ENCODE measurements around the gene GALNT1.

Gene GALNT1

DNA sequence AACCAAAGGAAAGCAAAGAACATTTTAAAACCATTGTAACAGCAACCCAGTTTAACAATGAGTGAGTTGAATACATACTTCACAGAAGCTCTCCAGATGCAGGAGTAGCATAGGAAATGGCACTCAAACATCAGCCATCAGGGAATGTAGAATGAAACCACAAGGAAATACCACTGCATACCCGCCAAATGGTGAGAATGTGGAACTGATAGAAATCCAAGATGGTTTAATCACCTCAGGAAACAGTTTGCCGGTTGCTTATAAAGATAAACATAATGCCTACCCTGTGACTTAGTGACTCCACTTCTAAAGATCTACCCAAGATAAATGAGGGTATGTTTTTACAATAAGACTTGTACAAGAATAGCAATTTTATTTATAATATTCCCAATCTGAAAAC, 132.0 kb downstream of the GALNT1 start:
- Mint-ChIP-seq H3K9me3 (peaks cover 3% of the 10 kb centered on the region), H3K27ac (no peak overlapping the region), H3K27me3 (ENCODE audit: low read depth) (no peaks in the 10 kb centered on the region), H3K4me3 (no peak overlapping the region), H3K4me1 (ENCODE audit: low read depth) (no peaks in the 10 kb centered on the region), H3K36me3 (ENCODE audit: low read depth) (peaks cover 17% of the 10 kb centered on the region)
- no peak for DNase-seq (ENCODE audit: low spot score)

- H3K9me3 Mint-ChIP-seq, result peaks cover 3% of the 10 kb centered on the region
- H3K27me3 Mint-ChIP-seq (ENCODE audit: low read depth), result no peaks in the 10 kb centered on the region
- peaks cover 17% of the 10 kb centered on the region for H3K36me3 Mint-ChIP-seq (ENCODE audit: low read depth)
- no peak overlapping the region for H3K4me3 Mint-ChIP-seq
- no peaks in the 10 kb centered on the region for H3K4me1 Mint-ChIP-seq (ENCODE audit: low read depth)
- no peak overlapping the region for H3K27ac Mint-ChIP-seq
- no peak for DNase-seq (ENCODE audit: low spot score)
These were observed 133.0 kb downstream of the GALNT1 start for GRCh38 chr18:35714539-35714938.

GRCh38 chr18:35715139-35715538, 133.6 kb downstream of the GALNT1 start:
- H3K36me3 Mint-ChIP-seq (ENCODE audit: low read depth), result peaks cover 14% of the 10 kb centered on the region
- no peaks in the 10 kb centered on the region for H3K4me1 Mint-ChIP-seq (ENCODE audit: low read depth)
- H3K4me3 Mint-ChIP-seq, result no peak overlapping the region
- H3K9me3 Mint-ChIP-seq, result peaks cover 3% of the 10 kb centered on the region
- H3K27ac Mint-ChIP-seq, result no peak overlapping the region
- no peaks in the 10 kb centered on the region for H3K27me3 Mint-ChIP-seq (ENCODE audit: low read depth)
- no peak for DNase-seq (ENCODE audit: low spot score)

DNA sequence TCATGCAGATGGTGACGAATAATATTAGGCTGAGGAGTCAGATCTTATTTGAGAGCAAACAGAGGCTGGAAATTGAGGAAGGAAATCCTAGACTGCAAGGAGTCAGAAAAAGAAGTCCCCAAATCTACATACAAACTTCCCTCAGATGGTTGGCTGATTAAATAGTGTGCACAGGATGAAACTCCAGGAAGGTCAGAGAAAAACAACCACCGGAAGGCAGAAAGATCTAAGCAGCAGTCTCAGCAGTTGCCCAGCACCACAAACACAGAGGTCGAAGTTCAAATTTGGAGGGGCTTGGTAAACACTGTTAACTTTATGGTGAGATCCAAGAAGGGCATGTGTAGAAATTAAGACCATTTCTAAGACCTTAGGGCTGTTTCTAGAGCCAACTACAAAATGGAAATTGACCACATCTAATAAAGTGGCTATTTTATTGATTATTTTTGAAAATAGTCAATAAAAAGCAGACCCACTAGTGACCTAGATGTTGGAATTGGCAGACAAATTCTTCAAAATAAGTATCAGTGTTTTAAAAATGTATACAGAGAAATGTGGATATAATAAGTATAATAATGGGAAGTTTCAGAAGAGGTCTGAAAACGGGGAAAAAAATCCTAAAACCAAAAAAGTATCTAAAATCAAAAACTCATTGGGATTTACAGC, 134.8 kb downstream of the GALNT1 start:
- H3K27ac Mint-ChIP-seq, result no peak overlapping the region
- no peak overlapping the region for H3K4me3 Mint-ChIP-seq
- H3K9me3 Mint-ChIP-seq, result peaks cover 3% of the 10 kb centered on the region

DNA sequence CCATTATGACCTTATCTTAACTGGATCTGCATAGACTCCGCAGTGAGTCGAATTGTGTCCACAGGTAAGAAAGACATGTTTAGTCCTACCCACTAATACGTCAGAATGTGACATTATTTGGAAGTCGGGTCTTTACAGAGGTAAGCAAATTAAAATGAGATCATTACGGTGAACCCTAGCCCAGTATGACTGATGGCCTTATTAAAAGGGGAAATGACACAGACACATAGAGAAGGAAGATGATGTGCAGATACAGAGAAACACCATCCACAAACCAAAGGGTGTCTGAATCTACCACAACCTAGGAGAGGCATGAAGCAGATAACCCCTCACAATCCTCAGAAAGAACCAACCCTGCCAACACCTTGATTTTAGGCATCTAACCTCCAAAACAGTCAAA, 135.6 kb downstream of the GALNT1 start:
- H3K4me3 Mint-ChIP-seq, result no peak overlapping the region
- peaks cover 3% of the 10 kb centered on the region for H3K9me3 Mint-ChIP-seq
- no peak for DNase-seq (ENCODE audit: low spot score)
- no peaks in the 10 kb centered on the region for H3K4me1 Mint-ChIP-seq (ENCODE audit: low read depth)
- H3K36me3 Mint-ChIP-seq (ENCODE audit: low read depth), result peaks cover 8% of the 10 kb centered on the region
- no peak overlapping the region for H3K27ac Mint-ChIP-seq
- H3K27me3 Mint-ChIP-seq (ENCODE audit: low read depth), result no peaks in the 10 kb centered on the region

More for the DNA sequence above, 134.8 kb downstream of the GALNT1 start:
- no peaks in the 10 kb centered on the region for H3K27me3 Mint-ChIP-seq (ENCODE audit: low read depth)
- DNase-seq (ENCODE audit: low spot score), result no peak
- H3K4me1 Mint-ChIP-seq (ENCODE audit: low read depth), result no peaks in the 10 kb centered on the region
- peaks cover 11% of the 10 kb centered on the region for H3K36me3 Mint-ChIP-seq (ENCODE audit: low read depth)

DNA sequence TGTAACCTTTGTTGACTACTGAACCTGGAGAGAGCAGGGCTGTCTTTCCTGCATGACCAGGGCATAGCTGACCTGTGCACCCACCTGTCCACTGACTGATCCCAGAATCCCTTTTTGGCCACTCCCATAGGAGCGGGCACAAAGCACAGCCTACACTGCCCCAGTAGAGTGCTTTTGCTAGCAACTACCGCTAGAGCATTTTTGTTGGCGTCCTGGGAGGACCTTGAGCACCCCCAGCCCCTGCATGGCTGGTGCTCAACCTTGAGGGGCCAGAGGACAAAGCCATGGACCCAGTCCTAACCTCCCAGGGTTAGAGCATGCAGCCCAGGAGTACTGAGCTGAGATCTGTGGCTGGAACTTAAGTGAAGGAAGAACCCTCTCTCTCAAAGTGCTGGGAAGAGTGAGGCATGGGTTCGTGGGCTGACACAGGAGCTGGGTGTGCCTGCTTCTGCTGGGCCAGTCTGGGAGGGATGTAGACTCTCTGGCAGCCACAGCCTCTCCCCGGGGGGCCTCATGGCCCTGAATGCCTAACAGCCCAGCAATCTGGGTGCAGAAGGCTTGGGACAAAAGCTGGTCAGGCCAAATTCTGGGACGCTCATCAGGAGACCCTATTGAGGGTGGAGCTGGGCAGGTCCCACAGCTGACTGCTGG, 140.0 kb downstream of the GALNT1 start:
- H3K4me1 Mint-ChIP-seq (ENCODE audit: low read depth), result no peaks in the 10 kb centered on the region
- DNase-seq (ENCODE audit: low spot score), result no peak

DNA sequence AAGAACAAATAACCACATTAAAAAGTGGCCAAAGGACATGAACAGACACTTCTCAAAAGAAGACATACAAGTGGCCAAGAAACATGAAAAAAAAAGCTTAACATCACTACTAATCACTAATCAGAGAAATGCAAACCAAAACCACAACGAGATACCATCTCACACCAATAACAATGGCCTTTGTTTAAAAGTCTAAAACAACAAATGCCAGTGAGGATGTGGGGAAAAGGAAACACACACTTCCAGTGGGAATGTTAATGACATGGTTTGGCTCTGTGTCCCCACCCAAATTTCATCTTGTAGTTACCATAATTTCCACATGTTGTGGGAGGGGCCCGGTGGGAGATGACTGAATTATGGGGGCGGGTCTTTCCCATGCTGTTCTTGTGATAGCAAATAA, 147.1 kb downstream of the GALNT1 start:
- DNase-seq (ENCODE audit: low spot score), result no peak
- H3K36me3 Mint-ChIP-seq (ENCODE audit: low read depth), result no peaks in the 10 kb centered on the region
- H3K27ac Mint-ChIP-seq, result no peak overlapping the region
- no peak overlapping the region for H3K4me3 Mint-ChIP-seq
- H3K9me3 Mint-ChIP-seq, result peaks cover 16% of the 10 kb centered on the region
- peaks cover 3% of the 10 kb centered on the region for H3K27me3 Mint-ChIP-seq (ENCODE audit: low read depth)
- no peaks in the 10 kb centered on the region for H3K4me1 Mint-ChIP-seq (ENCODE audit: low read depth)

More for the DNA sequence above, 140.0 kb downstream of the GALNT1 start:
- H3K27ac Mint-ChIP-seq, result no peak overlapping the region
- H3K27me3 Mint-ChIP-seq (ENCODE audit: low read depth), result peaks cover 3% of the 10 kb centered on the region
- no peaks in the 10 kb centered on the region for H3K9me3 Mint-ChIP-seq
- no peak overlapping the region for H3K4me3 Mint-ChIP-seq
- no peaks in the 10 kb centered on the region for H3K36me3 Mint-ChIP-seq (ENCODE audit: low read depth)

DNA sequence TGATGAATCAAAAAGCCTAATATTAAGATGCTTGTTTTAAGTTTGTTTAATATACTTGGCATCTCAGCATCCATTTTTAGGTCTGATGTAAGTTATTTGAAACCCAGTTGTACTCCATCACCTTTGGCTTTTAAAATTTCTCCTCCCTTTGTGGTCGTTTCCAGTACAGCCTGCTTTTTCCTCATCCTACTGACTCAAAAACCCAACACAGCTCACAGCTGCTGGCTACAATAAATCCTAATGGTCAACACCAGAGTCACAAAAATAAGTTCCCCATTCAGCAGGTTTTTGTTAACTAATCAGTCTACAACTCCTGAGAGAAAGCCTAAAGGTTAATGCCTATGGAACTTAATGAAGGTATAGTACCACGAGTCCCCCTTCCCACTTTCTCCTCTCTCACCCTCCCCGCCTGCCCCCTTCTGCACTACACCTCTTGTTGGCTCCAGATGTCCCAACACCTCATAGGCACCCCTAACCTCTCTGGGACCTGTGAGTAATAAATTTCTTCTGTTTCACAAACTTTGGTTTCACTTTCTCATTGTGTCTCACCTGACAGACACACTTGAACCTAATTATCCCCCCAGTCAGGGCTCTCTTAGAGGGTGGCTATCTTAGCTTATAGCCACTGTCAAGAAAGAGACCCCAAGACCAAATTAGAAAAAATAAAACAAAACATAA, 148.6 kb downstream of the GALNT1 start:
- H3K9me3 Mint-ChIP-seq, result peaks cover 16% of the 10 kb centered on the region
- H3K4me3 Mint-ChIP-seq, result no peak overlapping the region

DNA sequence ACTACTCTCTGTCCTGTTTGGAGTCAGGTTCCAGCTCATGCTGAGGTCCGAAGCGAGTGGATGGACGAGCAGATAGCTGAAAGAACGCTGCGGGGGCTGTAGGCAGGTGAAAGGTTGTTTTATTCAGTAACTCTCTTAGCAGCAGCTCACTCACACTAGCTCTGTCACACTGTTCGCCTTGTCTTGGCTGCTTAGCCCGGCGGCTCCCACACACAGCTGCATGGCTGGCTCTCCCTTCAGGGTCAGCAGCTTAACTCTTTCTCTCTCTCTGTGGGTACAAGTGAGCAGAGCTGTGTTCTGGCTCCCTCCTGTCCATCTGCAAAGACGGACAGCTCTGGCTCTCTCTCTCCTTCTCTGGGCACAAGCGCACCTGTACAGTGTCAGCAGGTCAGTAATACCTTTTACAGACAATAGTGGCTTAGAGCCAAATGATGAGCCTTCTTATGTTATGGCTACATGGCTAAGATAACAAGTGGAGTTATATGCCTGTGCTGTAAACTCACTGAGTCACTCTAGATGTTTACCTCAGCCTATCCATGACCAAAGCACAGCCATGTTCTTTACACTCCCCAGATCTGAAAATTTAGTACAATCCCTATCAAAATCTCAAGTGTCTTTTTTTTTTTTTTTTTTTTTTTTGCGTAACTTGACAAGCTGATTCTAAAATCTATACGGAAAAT, 149.3 kb downstream of the GALNT1 start:
- no peaks in the 10 kb centered on the region for H3K4me1 Mint-ChIP-seq (ENCODE audit: low read depth)

More for the DNA sequence above, 148.6 kb downstream of the GALNT1 start:
- H3K27me3 Mint-ChIP-seq (ENCODE audit: low read depth), result peaks cover 3% of the 10 kb centered on the region
- H3K36me3 Mint-ChIP-seq (ENCODE audit: low read depth), result no peaks in the 10 kb centered on the region
- H3K27ac Mint-ChIP-seq, result no peak overlapping the region
- no peak for DNase-seq (ENCODE audit: low spot score)
- H3K4me1 Mint-ChIP-seq (ENCODE audit: low read depth), result no peaks in the 10 kb centered on the region

GRCh38 chr18:35731701-35732100, 150.2 kb downstream of the GALNT1 start:
- no peak overlapping the region for H3K4me3 Mint-ChIP-seq
- H3K36me3 Mint-ChIP-seq (ENCODE audit: low read depth), result no peaks in the 10 kb centered on the region
- no peak overlapping the region for H3K27ac Mint-ChIP-seq
- DNase-seq (ENCODE audit: low spot score), result no peak
- H3K9me3 Mint-ChIP-seq, result peaks cover 16% of the 10 kb centered on the region
- H3K4me1 Mint-ChIP-seq (ENCODE audit: low read depth), result no peaks in the 10 kb centered on the region
- peaks cover 3% of the 10 kb centered on the region for H3K27me3 Mint-ChIP-seq (ENCODE audit: low read depth)

More for the DNA sequence above, 149.3 kb downstream of the GALNT1 start:
- Mint-ChIP-seq H3K27ac (no peak overlapping the region), H3K27me3 (ENCODE audit: low read depth) (no peaks in the 10 kb centered on the region), H3K36me3 (ENCODE audit: low read depth) (no peaks in the 10 kb centered on the region), H3K9me3 (peaks cover 16% of the 10 kb centered on the region), H3K4me3 (no peak overlapping the region)
- no peak for DNase-seq (ENCODE audit: low spot score)

- peaks cover 5% of the 10 kb centered on the region for H3K27me3 Mint-ChIP-seq (ENCODE audit: low read depth)
- no peaks in the 10 kb centered on the region for H3K36me3 Mint-ChIP-seq (ENCODE audit: low read depth)
- H3K4me3 Mint-ChIP-seq, result no peak overlapping the region
- peaks cover 16% of the 10 kb centered on the region for H3K9me3 Mint-ChIP-seq
- H3K27ac Mint-ChIP-seq, result no peak overlapping the region
- H3K4me1 Mint-ChIP-seq (ENCODE audit: low read depth), result no peaks in the 10 kb centered on the region
- DNase-seq (ENCODE audit: low spot score), result no peak
These were observed 150.6 kb downstream of the GALNT1 start for GRCh38 chr18:35732162-35732561.

GRCh38 chr18:35732636-35733035, 151.1 kb downstream of the GALNT1 start:
- Mint-ChIP-seq H3K27me3 (ENCODE audit: low read depth) (peaks cover 5% of the 10 kb centered on the region), H3K27ac (no peak overlapping the region), H3K9me3 (peaks cover 16% of the 10 kb centered on the region), H3K36me3 (ENCODE audit: low read depth) (no peaks in the 10 kb centered on the region), H3K4me3 (no peak overlapping the region), H3K4me1 (ENCODE audit: low read depth) (no peaks in the 10 kb centered on the region)
- DNase-seq (ENCODE audit: low spot score), result no peak

DNA sequence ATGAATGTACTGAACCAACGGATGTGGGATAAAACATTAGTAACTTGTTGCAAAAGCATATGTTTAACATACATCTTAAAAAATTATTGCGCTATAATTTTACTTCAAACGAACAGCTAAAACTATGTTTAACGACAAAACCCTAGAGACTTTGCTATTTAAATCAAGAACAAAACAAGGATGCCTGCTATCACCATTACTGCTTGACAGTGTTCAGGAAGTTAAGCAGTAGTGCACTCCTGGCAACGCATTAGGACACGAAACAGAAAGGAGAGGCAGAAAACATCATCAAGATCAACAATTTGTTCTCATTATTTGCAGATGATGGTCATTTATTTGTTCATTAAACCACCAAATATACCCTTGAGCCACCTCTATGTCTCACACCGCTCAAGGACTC, 151.9 kb downstream of the GALNT1 start:
- Mint-ChIP-seq H3K4me3 (no peak overlapping the region), H3K36me3 (ENCODE audit: low read depth) (no peaks in the 10 kb centered on the region), H3K4me1 (ENCODE audit: low read depth) (no peaks in the 10 kb centered on the region), H3K27ac (no peak overlapping the region), H3K9me3 (peaks cover 11% of the 10 kb centered on the region), H3K27me3 (ENCODE audit: low read depth) (peaks cover 5% of the 10 kb centered on the region)
- no peak for DNase-seq (ENCODE audit: low spot score)

DNA sequence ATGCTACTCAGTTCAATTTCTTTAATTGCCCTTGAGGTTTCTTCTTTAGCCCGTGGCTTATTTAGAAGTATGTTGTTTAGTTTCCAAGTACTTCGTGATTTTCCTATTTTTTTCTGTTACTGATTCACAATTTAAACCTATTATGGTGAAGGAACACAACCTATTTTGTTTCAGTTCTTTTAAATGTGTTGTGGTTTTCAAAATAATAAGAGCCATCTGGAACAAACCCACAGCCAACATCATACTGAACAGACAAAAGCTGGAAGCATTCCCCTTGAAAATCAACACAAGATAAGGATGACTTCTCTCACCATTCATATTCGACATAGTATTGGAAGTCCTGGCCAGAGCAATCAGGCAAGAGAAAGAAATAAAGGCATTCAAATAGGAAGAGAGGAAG, 155.2 kb downstream of the GALNT1 start:
- no peak for DNase-seq (ENCODE audit: low spot score)
- no peaks in the 10 kb centered on the region for H3K9me3 Mint-ChIP-seq
- H3K27me3 Mint-ChIP-seq (ENCODE audit: low read depth), result peaks cover 5% of the 10 kb centered on the region
- no peaks in the 10 kb centered on the region for H3K4me1 Mint-ChIP-seq (ENCODE audit: low read depth)
- no peaks in the 10 kb centered on the region for H3K36me3 Mint-ChIP-seq (ENCODE audit: low read depth)
- H3K4me3 Mint-ChIP-seq, result no peak overlapping the region
- H3K27ac Mint-ChIP-seq, result no peak overlapping the region

Data from T-helper 2 cell treated with Interferon-gamma antibody and Interleukin-4, amounts not matched to agents 5 μg/mL and 100 μg/mL, for 36 hours (primary cell).